PC-3 (cell line): Measurements from ENCODE around the gene NFAM1. TPM values are rescaled to one million over a fixed set of nuclear protein-coding genes. Genes with fewer than 3 reads are reported as not detected.

Experiments
- ATAC-seq: fragments of 200-7000 bp; cut with Tn5 transposase; 2 replicates; pipeline ENCODE4 v1.9.1; 2020; ENCODE audit warnings: mild to moderate bottlenecking, moderate library complexity
- BruUV-seq: library from RNA; stranded (reverse); fragments of 400-500 nt; replicated peaks from 2 replicates; lab custom pipeline; 2021; lab: Mats Ljungman, UMichigan
- CTCF ChIA-PET: fragments of 300-600 bp; sonication (Branson Sonifier 250); formaldehyde crosslinking; loops from one replicate; lab custom pipeline; 2022; ENCODE audit warnings: antibody characterized with exemption; lab: Charles Lee
- POLR2A ChIA-PET: fragments of 300-600 bp; sonication (Branson Sonifier 250); formaldehyde crosslinking; loops from one replicate; lab custom pipeline; 2022; ENCODE audit warnings: antibody characterized with exemption; ENCODE audit not compliant: unreplicated experiment; lab: Charles Lee
- DNase-seq: peaks from one replicate; pipeline ENCODE4 v3.0.0-alpha.2; 2015
- H2AFZ ChIP-seq: fragments of 300-600 bp; sonication (generic); 2 replicates; pipeline ENCODE4 v1.6.0; 2016; ENCODE audit warnings: antibody characterized with exemption, low read length
- H3F3A ChIP-seq: fragments of 300-600 bp; sonication (generic); one replicate; pipeline ENCODE4 v1.6.0; 2017; ENCODE audit warnings: antibody characterized with exemption, low read length, control low read depth, mild to moderate bottlenecking; ENCODE audit not compliant: unreplicated experiment
- H3K27ac ChIP-seq: fragments of 300-600 bp; sonication (generic); 2 replicates; pipeline ENCODE4 v1.5.1; 2016; ENCODE audit warnings: mild to moderate bottlenecking, low read length
- H3K27me3 ChIP-seq: fragments of 300-600 bp; sonication (generic); 2 replicates; pipeline ENCODE4 v1.6.1; 2016; ENCODE audit warnings: low read length, mixed read lengths
- H3K36me3 ChIP-seq: fragments of 300-600 bp; sonication (generic); 2 replicates; pipeline ENCODE4 v1.6.1; 2016; ENCODE audit warnings: low read depth, mixed run types, low read length, mixed read lengths
- H3K4me1 ChIP-seq: fragments of 300-600 bp; sonication (generic); 2 replicates; pipeline ENCODE4 v1.5.1; 2016; ENCODE audit warnings: low read length; ENCODE audit not compliant: insufficient read depth
- H3K4me2 ChIP-seq: fragments of 300-600 bp; sonication (generic); 2 replicates; pipeline ENCODE4 v1.6.0; 2016; ENCODE audit warnings: low read length
- H3K4me3 ChIP-seq: fragments of 300-600 bp; sonication (generic); 2 replicates; pipeline ENCODE4 v1.5.1; 2016; ENCODE audit warnings: mild to moderate bottlenecking, low read length, mixed read lengths
- H3K79me2 ChIP-seq: fragments of 300-600 bp; sonication (generic); 2 replicates; pipeline ENCODE4 v1.6.1; 2017; ENCODE audit warnings: low read length, mixed read lengths
- H3K9ac ChIP-seq: fragments of 300-600 bp; sonication (generic); 2 replicates; pipeline ENCODE4 v1.6.0; 2016; ENCODE audit warnings: mild to moderate bottlenecking, low read length
- H3K9me2 ChIP-seq: fragments of 300-600 bp; sonication (generic); replicated peaks from 2 replicates; pipeline ENCODE4 v1.6.1; 2016; ENCODE audit warnings: mixed run types, low read length, mixed read lengths
- H3K9me3 ChIP-seq: fragments of 300-600 bp; sonication (generic); 2 replicates; pipeline ENCODE4 v1.6.1; 2016; ENCODE audit warnings: low read length, mixed read lengths
- H4K20me1 ChIP-seq: fragments of 300-600 bp; sonication (generic); 2 replicates; pipeline ENCODE4 v1.6.1; 2016; ENCODE audit warnings: low read length, mixed read lengths
- CTCF ChIP-seq: fragments of 300-600 bp; sonication (generic); conservative IDR thresholded peaks from 2 replicates; pipeline ENCODE4 v1.5.1; 2017; ENCODE audit warnings: antibody characterized with exemption, low read depth, mild to moderate bottlenecking, low read length
- EZH2 ChIP-seq: fragments of 300-600 bp; sonication (generic); IDR thresholded peaks from one replicate; pipeline ENCODE4 v1.6.1; 2017; ENCODE audit warnings: antibody characterized with exemption, mild to moderate bottlenecking, low read length; ENCODE audit not compliant: unreplicated experiment
- EZH2phosphoT487 ChIP-seq: fragments of 300-600 bp; sonication (generic); IDR thresholded peaks from 2 replicates; pipeline ENCODE4 v1.6.1; 2018; ENCODE audit warnings: mild to moderate bottlenecking, antibody characterized with exemption, low read length, borderline replicate concordance
- intact Hi-C: fragments of 100-400 bp; cut with micrococcal nuclease; formaldehyde crosslinking; loops from 2 replicates; pipeline ENCODE4 v1.9.0; 2023
- total RNA-seq: library from RNA; depleted of rRNA; stranded (reverse); fragments of >200 nt; gene quantifications from 2 replicates; pipeline ENCODE4 v1.2.3, GENCODE V29; 2014

NFAM1 gene
- total RNA-seq, 1 experiment from 2014 or later = 0.11 TPM

- H4K20me1 ChIP-seq = no peaks in the 10 kb centered on the region
- H3K27me3 ChIP-seq = no peaks in the 10 kb centered on the region
- no peak overlapping the region for H3K9ac ChIP-seq
- DNase-seq (no peak), ATAC-seq (no peak)
- intact Hi-C loops = no loop called here
- H3K27ac ChIP-seq = no peak overlapping the region
- no peaks in the 10 kb centered on the region for H3K9me2 ChIP-seq
- no peaks in the 10 kb centered on the region for H3K36me3 ChIP-seq
- no peak overlapping the region for H3K4me2 ChIP-seq
- H3F3A ChIP-seq = no peaks in the 10 kb centered on the region
- ChIA-PET CTCF (no interaction called here), POLR2A (interaction anchor here (0.5 kb wide), 1 partner anchor 92 kb away, joined by 12 read pairs; no protein-coding TSS in a partner anchor)
- no peak overlapping the region for H2AFZ ChIP-seq
- no peak overlapping the region for H3K4me3 ChIP-seq
- H3K79me2 ChIP-seq = no peaks in the 10 kb centered on the region
- H3K4me1 ChIP-seq = no peaks in the 10 kb centered on the region
- no TSS peak for BruUV-seq
- TF ChIP-seq EZH2 (no peak), EZH2phosphoT487 (no peak)
- no peaks in the 10 kb centered on the region for H3K9me3 ChIP-seq
Observed at GRCh38 chr22:42414565-42415303, 17.5 kb downstream of the NFAM1 start.

GRCh38 chr22:42414021-42414420 lies 18.2 kb downstream of the NFAM1 start:
- CTCF ChIA-PET = no interaction called here
- BruUV-seq = no TSS peak

GRCh38 chr22:42412744-42413333 lies 19.4 kb downstream of the NFAM1 start:
- no peaks in the 10 kb centered on the region for H3K9me2 ChIP-seq
- ATAC-seq (no peak), DNase-seq (no peak)
- no peak overlapping the region for H3K9ac ChIP-seq
- no peak for TF ChIP-seq CTCF
- TF ChIP-seq EZH2phosphoT487 = no peak
- no peak for TF ChIP-seq EZH2
- H3K27ac ChIP-seq = no peak overlapping the region
- no peaks in the 10 kb centered on the region for H3F3A ChIP-seq
- H2AFZ ChIP-seq = no peak overlapping the region
- CTCF ChIA-PET = no interaction called here
- intact Hi-C loops = no loop called here
- no peaks in the 10 kb centered on the region for H3K79me2 ChIP-seq
- no peaks in the 10 kb centered on the region for H4K20me1 ChIP-seq
- no peak overlapping the region for H3K4me2 ChIP-seq
- H3K27me3 ChIP-seq = no peaks in the 10 kb centered on the region
- H3K36me3 ChIP-seq = no peaks in the 10 kb centered on the region
- H3K4me1 ChIP-seq = no peaks in the 10 kb centered on the region
- no peak overlapping the region for H3K4me3 ChIP-seq
- no TSS peak for BruUV-seq
- H3K9me3 ChIP-seq = no peaks in the 10 kb centered on the region
- POLR2A ChIA-PET = no interaction called here

More at GRCh38 chr22:42414021-42414420, 18.2 kb downstream of the NFAM1 start:
- POLR2A ChIA-PET = no interaction called here
- Histone ChIP-seq H3K4me1 (no peaks in the 10 kb centered on the region), H3K79me2 (no peaks in the 10 kb centered on the region), H3K4me2 (no peak overlapping the region), H4K20me1 (no peaks in the 10 kb centered on the region), H3K9me2 (no peaks in the 10 kb centered on the region), H3K27me3 (no peaks in the 10 kb centered on the region), H3K4me3 (no peak overlapping the region), H3K9ac (no peak overlapping the region), H3K27ac (no peak overlapping the region), H3F3A (no peaks in the 10 kb centered on the region), H3K36me3 (no peaks in the 10 kb centered on the region), H3K9me3 (no peaks in the 10 kb centered on the region), H2AFZ (no peak overlapping the region)
- TF ChIP-seq EZH2 (no peak), CTCF (no peak), EZH2phosphoT487 (no peak)
- intact Hi-C loops = no loop called here
- DNase-seq (no peak), ATAC-seq (no peak)
